DMS53 treated with DMSO at 0.1 percent for 48 hours (cell line): ENCODE results near the gene DNAJC6.

Experiments used
- DNase-seq: peaks from one replicate; lab custom pipeline; 2025; ENCODE audit not compliant: unreplicated experiment; lab: John Stamatoyannopoulos, UW

Gene DNAJC6

GRCh38 chr1:65292861-65293593, 16.3 kb upstream of the DNAJC6 start:
- no peak for DNase-seq

DNA sequence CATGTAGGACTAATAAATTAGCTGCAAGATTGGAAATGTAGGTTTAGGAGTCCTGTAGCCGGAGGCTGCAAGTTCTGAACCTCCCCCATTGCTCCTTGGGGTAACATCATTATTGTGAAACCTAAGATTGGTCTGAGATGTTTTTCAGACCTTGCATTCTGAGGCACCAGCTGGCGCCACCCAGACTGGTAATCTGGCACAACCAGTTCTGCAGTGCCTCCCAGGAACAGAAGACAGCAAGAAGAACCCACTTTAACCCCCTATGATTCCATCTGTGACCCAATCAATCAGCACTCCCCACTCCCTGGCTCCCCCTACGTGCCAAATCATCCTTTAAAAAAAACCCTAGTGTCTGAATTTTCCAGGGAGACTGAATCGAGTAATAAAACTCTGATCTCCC, 11.6 kb upstream of the DNAJC6 start:
- DNase-seq = no peak

DNA sequence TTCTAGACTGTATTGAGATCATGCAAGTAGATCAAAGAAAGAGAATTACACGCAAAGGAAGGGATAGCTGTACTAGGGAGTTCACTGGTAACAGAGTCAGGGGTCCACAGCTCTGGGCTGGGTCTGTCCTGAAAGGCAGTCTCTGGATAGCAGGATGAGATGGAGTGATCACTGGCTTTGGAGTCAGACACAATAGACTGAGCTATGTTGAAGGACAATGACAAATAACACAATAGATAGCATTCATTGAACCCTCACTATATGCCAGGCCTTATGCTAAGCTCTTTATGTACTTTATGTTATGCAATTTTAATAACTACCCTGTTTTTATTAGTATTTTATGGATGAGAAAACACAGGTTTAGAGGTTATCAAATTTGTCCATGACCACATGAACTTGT, 10.0 kb upstream of the DNAJC6 start:
- no peak for DNase-seq

- peak; percentile 52 for DNase-seq
Observed at GRCh38 chr1:65308781-65309303, 501 bp upstream of the DNAJC6 start.

DNA sequence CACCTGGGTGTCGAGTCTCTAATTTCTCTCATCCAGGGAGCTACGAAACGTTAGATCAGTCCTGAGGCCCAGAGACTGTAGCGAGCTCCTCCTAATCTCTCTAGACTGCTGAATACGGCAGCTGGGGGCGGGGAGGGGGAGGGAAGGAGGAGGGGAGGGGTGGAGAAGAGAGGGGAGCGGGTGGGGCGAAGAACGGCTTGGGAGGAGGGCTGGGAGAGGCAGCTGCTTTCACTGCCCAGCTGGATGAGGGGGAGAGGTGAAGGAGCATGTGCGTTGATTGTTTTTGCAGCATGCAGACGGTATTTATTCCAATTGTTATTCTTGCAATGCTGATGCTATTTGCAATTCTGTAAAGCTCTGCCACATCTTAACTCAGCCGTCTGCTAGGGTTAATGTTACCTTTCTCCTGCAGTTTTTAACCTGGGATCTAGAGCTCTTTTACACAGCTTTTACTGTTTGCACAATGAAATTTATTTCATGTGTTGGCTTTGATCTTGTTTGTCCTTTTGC, 790 bp downstream of the DNAJC6 start:
- DNase-seq = peak; percentile 84

- no peak for DNase-seq
Observed at GRCh38 chr1:65311760-65312159, 2.4 kb downstream of the DNAJC6 start.

GRCh38 chr1:65316233-65316632, 6.9 kb downstream of the DNAJC6 start:
- no peak for DNase-seq

GRCh38 chr1:65317866-65318653, 8.7 kb downstream of the DNAJC6 start:
- DNase-seq = no peak

GRCh38 chr1:65319141-65319540, 9.8 kb downstream of the DNAJC6 start:
- DNase-seq = no peak

- DNase-seq = no peak
Observed at GRCh38 chr1:65319754-65320153, 10.4 kb downstream of the DNAJC6 start.

- DNase-seq = no peak
Observed at GRCh38 chr1:65321879-65322278, 12.5 kb downstream of the DNAJC6 start.

DNA sequence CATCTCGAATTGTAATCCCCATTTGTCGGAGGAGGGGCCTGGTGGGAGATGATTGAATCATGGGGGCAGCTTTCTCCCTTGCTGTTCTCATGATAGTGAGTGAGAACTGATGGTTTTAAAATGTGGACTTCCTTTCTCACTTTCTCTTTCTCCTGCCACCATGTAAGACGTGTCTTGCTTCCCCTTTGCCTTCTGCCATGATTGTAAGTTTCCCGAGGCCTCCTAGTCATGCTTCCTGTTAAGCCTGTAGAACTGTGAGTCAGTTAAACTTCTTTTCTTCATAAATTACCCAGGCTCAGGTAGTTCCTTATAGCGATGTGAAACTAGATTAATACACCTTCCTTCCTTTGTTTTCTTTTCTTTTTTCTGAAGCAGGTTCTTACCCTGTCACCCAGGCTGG, 13.9 kb downstream of the DNAJC6 start:
- DNase-seq = no peak

DNA sequence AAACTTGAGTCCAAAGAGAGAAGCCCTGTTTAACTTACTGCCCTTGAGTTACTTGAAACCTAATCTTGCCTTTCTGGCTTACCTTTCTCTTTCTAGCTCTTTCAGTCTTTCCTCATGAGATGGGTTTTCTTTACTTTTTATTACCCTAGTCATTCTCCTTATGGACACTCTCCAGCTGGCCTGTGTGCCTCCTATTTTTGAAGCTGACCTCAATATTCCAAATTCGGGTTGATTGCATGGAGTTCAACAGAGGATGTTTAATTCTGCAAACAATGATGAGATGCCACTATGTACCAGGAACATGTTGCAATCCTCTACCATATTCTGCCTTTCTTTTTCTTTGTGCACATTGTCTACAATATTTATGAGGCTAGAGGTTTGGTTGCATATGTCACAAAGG, 20.7 kb downstream of the DNAJC6 start:
- no peak for DNase-seq

- DNase-seq = no peak
Observed at GRCh38 chr1:65330822-65331221, 21.5 kb downstream of the DNAJC6 start.

GRCh38 chr1:65332821-65333220, 23.5 kb downstream of the DNAJC6 start:
- DNase-seq = no peak

DNA sequence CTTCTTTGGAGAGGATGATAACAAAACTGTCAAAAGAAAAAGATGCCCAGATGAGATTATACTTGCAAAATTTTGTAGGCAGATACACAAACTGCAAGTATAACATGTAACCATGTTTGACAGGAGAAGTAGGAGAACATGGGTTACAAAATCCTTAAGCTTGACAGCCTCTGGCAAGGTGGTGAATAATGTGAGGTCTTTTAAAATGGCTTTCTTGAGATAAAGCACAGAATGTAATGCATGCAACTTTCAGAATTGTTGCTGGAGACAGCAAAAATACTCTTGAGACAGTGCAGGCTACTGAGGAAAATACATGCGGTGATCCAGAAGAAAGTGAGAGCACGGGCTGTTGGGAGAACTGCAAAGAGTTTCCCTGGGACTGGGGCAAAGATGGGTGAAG, 24.7 kb downstream of the DNAJC6 start:
- no peak for DNase-seq

DNA sequence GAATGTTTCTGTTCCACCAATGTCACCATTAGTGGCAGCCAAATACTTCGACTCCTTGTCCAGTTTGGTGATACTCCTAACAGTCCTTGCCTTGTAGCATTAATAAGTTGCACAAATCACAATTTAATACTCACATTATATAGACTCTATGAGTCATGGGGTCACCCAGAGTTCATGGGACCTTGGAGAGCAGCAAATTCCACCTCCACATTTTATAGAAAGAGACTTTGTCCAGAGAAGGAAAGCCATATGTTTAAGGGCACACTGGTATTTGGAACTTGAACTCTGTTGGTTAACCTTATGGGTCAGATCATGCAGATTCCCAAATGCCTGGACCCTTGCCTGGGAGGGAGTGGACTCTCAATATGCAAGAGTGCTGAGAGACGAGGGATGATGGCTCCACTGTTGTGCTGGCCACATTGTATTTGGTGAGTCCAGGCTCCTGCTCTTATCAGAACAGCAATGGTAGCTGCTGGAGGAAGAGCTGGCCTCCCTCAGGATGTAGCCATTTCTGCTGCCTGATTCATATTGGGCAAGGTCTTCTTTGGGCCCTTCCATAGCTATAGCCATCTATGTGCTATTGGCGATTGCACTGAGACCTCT, 30.6 kb downstream of the DNAJC6 start:
- no peak for DNase-seq

DNA sequence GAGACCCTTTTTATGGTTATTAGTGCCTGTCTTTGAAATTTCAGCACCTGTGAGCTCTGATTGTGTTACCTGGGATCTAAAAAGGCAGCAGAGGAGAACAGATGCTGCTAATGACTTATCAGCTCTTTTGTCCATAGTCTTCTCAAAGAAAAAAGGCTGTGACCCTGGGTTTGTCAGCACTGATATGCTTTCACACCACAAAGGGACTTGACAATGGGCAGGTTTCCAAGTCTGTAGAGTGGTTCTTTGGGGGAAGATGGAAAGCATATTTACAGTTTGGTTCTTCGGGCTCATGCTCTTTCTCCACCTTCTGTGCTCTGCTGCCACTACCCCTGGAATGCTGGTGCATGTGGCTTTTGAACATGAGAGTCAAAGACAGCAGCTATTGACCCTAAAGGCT, 32.0 kb downstream of the DNAJC6 start:
- no peak for DNase-seq

- DNase-seq = no peak
Observed at GRCh38 chr1:65343286-65343685, 33.9 kb downstream of the DNAJC6 start.

GRCh38 chr1:65344171-65344814, 35.0 kb downstream of the DNAJC6 start:
- no peak for DNase-seq

DNA sequence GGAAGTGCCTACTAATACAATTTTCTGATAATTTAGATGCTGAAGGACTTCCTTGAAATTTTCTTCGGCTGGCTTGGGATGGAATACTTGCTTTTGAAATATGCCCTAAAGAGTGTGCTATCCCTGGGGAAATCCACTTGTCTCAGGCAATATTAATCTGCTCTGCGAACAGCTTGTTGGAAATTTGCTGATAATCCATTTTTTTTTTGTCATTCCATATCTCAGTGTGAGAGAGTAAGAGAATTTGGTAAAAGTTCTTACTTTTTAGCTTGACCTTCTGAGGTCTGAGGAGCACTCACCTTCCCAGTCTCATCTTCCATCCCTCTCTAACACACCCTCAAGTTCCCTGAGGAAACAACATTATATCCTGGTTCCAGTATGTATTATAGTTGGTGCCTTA, 36.8 kb downstream of the DNAJC6 start:
- no peak for DNase-seq
